HG03342 (cell line): ENCODE results near the gene GPR62.
"Not testable (repeated sequence)": the region's sequence is repeated elsewhere in the genome, so short reads cannot be mapped to it uniquely, and the experiment has no call there.

Experiments used
- ATAC-seq: cut with Tn5 transposase; IDR thresholded peaks from one replicate; pipeline ENCODE4 v1.9.1; 2021; ENCODE audit warnings: mild to moderate bottlenecking, moderate library complexity; ENCODE audit not compliant: unreplicated experiment

GPR62 gene, protein sequence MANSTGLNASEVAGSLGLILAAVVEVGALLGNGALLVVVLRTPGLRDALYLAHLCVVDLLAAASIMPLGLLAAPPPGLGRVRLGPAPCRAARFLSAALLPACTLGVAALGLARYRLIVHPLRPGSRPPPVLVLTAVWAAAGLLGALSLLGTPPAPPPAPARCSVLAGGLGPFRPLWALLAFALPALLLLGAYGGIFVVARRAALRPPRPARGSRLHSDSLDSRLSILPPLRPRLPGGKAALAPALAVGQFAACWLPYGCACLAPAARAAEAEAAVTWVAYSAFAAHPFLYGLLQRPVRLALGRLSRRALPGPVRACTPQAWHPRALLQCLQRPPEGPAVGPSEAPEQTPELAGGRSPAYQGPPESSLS

GRCh38 chr3:51955175-51955892 lies at the start of gene GPR62:
TSS of gene GPR62 (plus strand) at chr3:51955381. CDS start at chr3:51955653, 272 bp downstream.
- ATAC-seq = no peak

GRCh38 chr3:51908026-51908425 lies 47.2 kb upstream of the GPR62 start:
- ATAC-seq = no peak

GRCh38 chr3:51916418-51916817 lies 38.8 kb upstream of the GPR62 start:
- ATAC-seq = no peak

DNA sequence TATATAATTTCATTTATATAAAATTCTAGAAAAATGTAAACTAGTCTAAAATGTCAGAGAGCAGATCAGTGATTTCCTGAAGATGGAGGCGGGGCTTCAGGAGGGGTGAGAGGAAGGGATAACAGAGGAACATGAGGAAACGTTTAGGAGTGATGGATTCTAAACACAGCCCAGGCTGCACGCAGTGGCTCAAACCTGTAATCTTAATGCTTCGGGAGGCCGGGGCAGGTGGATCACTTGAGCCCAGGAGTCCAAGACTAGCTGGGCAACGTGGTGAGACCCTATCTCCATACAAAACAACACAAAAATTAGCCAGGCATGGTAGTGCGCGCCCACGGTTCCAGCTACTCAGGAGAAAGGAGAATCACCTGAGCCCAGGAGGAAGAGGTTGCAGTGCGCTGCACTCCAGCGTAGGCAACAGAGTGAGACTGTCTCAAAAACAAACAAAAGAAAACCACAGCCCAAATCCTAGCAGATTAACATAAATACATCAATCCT lies 34.1 kb upstream of the GPR62 start:
- ATAC-seq = no peak

DNA sequence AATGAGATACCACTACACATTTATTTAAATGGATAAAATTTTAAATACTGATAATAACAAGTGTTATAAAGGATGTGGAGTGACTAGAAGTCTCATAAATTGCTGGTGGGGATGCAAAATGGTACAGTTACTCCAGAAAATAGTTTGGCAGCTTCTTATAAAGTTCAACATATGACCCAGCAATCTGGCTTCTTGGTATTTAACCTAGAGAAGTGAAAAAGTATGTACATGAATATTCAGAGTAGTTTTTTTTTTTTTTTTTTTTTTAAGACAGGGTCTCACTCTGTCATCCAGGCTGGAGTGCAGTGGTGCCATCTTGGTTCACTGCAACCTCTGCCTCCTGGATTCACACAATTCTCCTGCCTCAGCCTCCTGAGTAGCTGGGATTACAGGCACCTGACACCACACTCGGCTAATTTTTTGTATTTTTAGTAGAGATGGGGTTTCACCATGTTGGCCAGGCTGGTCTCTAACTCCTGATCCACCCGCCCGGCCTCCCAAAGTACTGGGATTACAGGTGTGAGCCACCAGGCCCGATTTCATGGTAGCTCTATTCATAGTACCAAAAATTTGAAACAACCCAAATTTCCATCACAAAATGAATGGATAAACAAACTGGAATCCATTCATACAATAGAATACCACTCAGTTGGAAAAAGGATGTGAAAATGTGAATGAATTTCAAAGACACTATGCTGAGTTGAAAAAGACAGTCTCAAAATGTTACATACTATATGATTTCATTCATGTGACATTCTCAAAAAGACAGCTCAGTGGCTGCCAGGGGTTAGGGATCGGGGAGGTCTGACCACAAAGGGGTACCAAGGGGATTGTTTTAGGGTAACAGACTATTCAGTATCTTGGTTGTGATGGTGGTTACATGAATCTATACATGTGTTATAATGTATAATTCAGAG lies 27.9 kb upstream of the GPR62 start:
- ATAC-seq = no peak

GRCh38 chr3:51928438-51928837 lies 26.7 kb upstream of the GPR62 start:
- ATAC-seq = no peak

DNA sequence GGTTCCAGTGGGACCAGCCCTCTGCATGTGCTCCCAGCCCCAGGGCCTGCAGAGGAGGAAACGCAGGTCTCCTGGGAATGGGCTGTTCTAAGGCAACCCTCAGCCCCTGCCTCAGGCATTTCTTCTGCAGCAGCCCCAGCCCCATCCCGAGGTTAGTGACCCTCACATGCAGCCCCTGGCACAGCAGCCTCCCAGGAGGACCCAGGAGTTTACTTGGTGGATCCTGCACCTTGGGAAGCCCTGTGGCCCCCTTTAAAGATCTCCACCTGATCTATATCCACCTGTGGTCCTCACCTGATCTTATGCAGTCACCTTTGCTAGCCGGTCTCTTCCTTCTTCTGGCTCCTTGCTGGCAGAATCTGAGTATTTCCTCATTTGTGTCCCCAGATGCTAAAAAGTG lies 26.2 kb upstream of the GPR62 start:
- not testable (repeated sequence) for ATAC-seq

- ATAC-seq = no peak
These were observed 25.7 kb upstream of the GPR62 start for GRCh38 chr3:51929420-51930003.

DNA sequence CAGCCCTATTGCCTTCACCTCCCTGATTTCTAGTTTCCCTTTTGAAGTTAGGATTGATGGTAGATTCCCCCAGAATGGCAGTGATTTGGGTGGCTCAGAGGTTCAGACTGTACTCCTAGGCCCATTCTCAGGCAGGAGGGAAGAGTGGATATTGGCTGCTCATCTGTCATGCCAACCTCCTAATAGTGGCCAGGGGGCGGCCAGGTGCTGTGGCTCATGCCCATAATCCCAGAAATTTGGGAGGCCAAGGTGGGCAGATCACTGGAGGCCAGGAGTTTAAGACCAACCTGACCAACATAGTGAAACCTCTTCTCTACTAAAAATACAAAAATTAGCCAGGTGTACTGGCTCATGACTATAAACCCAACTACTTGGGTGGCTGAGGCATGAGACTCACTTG lies 24.7 kb upstream of the GPR62 start:
- no peak for ATAC-seq

GRCh38 chr3:51931756-51932155 lies 23.4 kb upstream of the GPR62 start:
- ATAC-seq = no peak

DNA sequence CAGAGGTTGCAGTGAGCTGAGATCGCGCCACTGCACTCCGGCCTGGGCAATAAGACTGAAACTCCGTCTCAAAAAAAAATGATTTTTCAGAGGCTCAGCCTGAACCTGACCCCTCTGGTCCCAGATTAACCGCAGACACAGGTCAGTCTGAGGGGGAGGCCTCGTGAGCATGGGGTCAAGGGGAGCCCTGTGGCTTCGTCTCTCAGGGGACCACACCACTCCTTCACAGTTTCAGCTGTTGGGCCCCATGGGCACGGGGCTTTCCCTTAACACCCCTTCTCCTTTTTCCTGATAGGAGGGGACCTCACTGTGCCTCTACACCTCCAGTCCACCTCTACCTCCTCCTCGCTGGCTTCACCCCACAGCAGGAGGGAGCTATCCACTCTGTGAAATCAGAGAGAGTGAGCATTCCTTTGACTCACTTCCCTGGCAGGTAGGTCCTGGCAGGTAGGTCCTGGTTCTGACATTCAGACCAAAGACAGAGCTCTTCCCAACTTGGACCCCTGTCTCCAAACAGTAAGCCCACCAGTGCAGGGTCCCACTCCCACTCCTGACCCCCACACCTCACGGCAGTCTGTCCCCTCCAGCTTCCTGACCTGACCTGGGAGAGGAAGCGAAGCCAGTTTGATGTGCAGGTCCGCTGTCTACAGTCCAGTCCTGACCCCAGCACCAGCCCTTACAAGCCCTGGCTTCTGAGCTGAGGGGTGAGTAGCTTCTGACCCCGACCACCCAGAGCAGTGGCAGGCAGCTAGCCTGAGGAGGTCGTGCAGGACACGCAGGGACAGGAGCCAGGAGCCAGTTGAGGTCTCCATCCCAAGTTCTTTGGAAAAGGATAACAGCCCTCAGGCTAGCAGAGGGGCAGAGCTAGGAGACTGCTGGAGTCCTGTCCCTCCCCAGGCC lies 22.5 kb upstream of the GPR62 start:
- no peak for ATAC-seq

GRCh38 chr3:51933471-51934138 lies 21.6 kb upstream of the GPR62 start:
- ATAC-seq = no peak

DNA sequence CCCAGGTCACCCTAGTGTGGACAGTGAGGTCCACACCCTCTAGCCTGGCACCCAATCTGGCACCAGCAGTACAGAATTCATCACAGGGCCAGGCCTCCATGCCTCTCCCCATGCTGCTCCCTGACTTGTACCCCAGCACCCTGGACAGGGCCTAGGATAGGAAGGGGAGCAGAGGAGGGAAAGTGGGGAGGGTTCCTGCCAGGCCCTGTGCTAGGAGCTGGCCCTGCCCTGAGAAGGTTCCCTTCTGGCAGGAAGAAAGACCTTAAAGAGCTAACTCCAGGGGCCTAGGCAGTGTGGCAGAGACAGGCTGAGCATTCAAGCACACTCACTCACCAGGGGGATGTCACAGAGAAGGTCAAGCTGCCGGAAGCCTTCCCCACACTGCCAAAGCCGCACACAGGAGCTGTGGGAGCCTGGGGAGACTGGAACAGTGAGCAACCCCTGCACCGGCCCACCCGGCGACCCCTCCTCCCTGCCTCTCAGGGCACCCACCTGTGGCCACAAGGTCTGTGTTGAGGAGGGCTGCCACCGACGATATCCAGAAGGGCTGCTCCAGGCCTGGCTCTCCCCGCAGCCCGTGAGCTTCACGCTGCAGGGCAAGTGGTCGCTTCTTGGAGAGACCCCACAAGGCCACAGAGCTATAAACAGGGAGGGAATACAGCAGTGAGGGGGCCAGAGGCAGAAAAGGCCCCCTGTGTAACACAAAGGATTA lies 20.9 kb upstream of the GPR62 start:
- ATAC-seq = no peak

DNA sequence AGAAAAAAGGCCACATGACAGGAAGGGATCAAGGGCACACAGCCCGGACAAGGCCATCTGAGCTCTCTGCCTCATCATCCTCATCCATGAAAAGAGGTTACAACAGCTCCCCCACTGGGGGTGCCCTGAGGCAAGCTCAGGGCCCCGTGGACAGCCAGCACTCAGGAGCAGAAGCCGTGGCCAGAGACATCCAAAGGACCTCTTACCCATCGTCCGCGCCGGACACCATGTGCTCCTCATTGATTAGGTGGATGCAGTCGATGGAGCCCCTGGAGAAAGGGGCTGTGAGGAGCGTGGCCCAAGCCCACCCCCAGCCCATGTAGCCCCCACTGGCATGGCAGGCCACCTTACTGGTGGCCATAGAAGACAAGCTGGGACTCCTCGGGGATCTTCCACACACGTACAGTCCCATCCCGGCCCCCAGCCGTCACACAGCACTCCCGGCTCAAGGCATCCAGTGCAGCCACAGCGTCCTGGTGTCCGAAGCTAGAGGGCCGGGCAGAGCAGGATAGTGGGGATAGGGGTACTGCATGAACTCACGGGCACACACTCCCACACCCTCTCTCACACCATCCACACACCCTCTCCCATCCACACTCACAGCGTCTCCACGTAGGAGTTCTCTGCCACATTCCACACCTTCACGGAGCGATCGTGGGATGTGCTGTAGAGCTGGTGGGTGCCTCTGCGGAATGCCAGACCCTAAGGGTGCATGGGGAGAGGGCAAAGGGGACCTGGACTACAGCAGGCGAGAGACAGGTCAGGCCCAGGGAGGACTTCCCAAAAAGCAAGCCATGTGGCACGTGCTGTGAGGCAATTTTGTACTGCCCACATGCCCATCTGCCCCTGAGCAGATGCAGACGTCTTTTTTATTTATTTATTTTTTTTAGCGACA lies 19.9 kb upstream of the GPR62 start:
- no peak for ATAC-seq

DNA sequence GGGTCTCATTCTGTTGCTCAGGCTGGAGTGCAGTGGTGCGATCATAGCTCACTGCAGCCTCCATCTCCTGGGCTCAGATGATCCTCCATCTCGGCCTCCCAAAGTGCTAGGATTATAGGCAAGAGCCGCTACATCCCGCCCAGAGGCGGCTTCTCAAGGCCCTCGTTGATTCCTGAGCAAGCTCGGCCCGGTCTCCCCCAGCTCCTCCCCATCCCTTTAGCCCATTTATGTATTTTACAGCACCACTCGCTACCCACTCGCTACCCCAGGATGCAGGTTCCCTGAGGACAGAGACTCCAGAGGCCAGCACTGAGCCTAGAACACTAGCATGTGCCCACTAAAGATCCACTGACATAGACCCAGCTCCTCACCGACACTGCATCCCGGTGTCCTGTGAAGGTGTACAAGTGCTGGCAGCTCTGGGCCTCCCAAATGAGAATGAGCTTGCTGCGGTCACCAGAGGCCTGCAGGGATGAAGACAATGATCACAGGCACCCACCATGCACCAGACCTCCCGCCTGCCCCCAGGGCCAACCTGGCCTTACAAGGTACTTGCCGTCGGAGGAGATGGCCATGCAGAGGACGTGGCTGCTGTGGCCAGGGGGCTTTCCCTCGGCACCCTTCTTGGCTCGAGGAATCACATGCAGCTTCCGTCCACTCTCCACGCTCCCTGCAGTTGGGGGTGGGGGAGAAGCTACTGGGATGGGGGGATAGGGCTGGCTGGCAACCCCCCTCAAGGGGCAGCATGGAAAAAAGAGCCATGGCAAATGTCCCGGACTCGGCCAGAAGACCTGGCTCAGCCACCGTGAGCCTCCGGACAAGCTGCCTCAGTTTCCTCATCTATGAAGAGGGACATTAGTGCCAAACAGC lies 19.1 kb upstream of the GPR62 start:
- no peak for ATAC-seq

DNA sequence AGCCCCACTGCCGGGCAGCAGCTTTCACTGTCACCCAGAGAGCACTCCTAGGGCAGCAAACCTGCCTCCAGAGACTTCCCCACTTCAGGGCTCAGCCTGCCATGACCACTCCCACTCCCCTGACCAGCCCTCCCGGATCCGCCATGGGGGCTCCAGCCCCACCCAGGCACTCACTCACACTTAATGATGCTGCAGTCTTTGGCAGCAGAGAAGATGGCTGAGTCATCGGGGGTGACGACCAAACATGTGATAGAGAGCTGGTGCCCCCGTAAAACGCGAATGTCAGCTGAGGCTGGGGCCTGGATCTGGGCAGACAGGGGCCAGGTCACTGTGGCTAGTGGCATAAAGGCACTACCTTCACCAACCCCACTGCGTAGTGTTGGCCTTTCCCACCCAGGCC lies 18.2 kb upstream of the GPR62 start:
- no peak for ATAC-seq
